ENCODE measurements around the gene NFIA. TPM values are rescaled to one million over a fixed set of nuclear protein-coding genes. Genes with fewer than 3 reads are reported as not detected.

The NFIA gene
- total and polyA plus RNA-seq, 9 of the 15 experiments (the other 6 are each of a cell fraction or from before 2014, with no cell fraction given) = 5.3 to 24.9 (median 9.8) TPM

- no peak overlapping the region for H3K27ac ChIP-seq (ENCODE audit: extremely low read depth, low read depth, low read length)
- no peak overlapping the region for H3K4me2 ChIP-seq (ENCODE audit: insufficient read depth, low read length)
- no peaks in the 10 kb centered on the region for H3K36me3 ChIP-seq (ENCODE audit: control insufficient read depth, insufficient read depth, low read length)
- CTCF ChIA-PET (ENCODE audit: low intra/inter-chr PET ratio) = no interaction called here
- no peaks in the 10 kb centered on the region for H3K9me3 ChIP-seq (replicated peaks; ENCODE audit: control insufficient read depth, insufficient read depth, low read depth, low read length)
- H3K27me3 ChIP-seq (ENCODE audit: control insufficient read depth in 2 of 2, insufficient read depth in 2 of 2, low read length in 2 of 2) = no peaks in the 10 kb centered on the region
- H3K4me1 ChIP-seq (replicated peaks in 1 of 2; ENCODE audit: control insufficient read depth in 2 of 2, insufficient read depth in 2 of 2, low read length in 2 of 2) = peaks cover 6 to 28% of the 10 kb centered on the region in 2 experiments
- no peaks in the 10 kb centered on the region for H3K9me1 ChIP-seq (ENCODE audit: control insufficient read depth, insufficient read depth, low read length)
- ATAC-seq (no peak), FAIRE-seq (no peak), DNase-seq (ENCODE audit: extremely low read depth in 1 of 4, low spot score in 3 of 4) (no peak)
- TF ChIP-seq ZNF41 (CRISPR knock-in tag; conservative IDR thresholded peaks at IDR 0.05) (no peak), NCOR1 (IDR thresholded peaks at IDR 0.05) (no peak), NONO (IDR thresholded peaks at IDR 0.05; ENCODE audit: low read depth in 2 of 2, low read length in 1 of 2) (no peak), ZNF785 (CRISPR knock-in tag; IDR thresholded peaks at IDR 0.05) (no peak), YY1 (IDR thresholded peaks at IDR 0.05; ENCODE audit: borderline replicate concordance in 1 of 3, control insufficient read depth in 1 of 3, extremely low read depth in 1 of 3, insufficient read depth in 3 of 3, insufficient read length in 1 of 3, insufficient replicate concordance in 2 of 3, low read depth in 1 of 3, low read length in 2 of 3) (no peak), ZNF445 (CRISPR knock-in tag; IDR thresholded peaks at IDR 0.05; ENCODE audit: low read depth) (no peak), SETDB1 (IDR thresholded peaks at IDR 0.05; ENCODE audit: low read length) (no peak), ZNF398 (CRISPR knock-in tag; IDR thresholded peaks at IDR 0.05) (no peak), ELF4 (CRISPR knock-in tag; IDR thresholded peaks at IDR 0.05) (no peak), ZNF121 (CRISPR knock-in tag; conservative IDR thresholded peaks at IDR 0.05) (no peak), PML (IDR thresholded peaks at IDR 0.05; ENCODE audit: low read length) (no peak), ZNF263 (CRISPR knock-in tag; IDR thresholded peaks at IDR 0.05; ENCODE audit: borderline replicate concordance) (no peak), PKNOX1 (IDR thresholded peaks at IDR 0.05) (no peak), KDM4B (IDR thresholded peaks at IDR 0.05; ENCODE audit: borderline replicate concordance in 2 of 2, low read depth in 1 of 2) (no peak), CBFA2T3 (IDR thresholded peaks at IDR 0.05) (no peak)
- no peak overlapping the region for H3K4me3 ChIP-seq
- intact Hi-C loops (cut with micrococcal nuclease) (no loop called here), in situ Hi-C loops (cut with MboI) (no loop called here)
- no peak overlapping the region for H2AFZ ChIP-seq (ENCODE audit: low read depth, low read length)
- WGBS (ENCODE audit: insufficient coverage, low coverage, missing lambda C conversion rate) = 91% methylated on average over 7 of the region's 7 CpGs
- no peak overlapping the region for H3K9ac ChIP-seq (ENCODE audit: insufficient read depth in 1 of 2, low read depth in 2 of 2, low read length in 2 of 2)
- no TSS peak for BruUV-seq (replicated peaks)
- peaks cover 78% of the 10 kb centered on the region for H3K79me2 ChIP-seq (ENCODE audit: control insufficient read depth, insufficient read depth, low read length)
- POLR2A ChIA-PET = interaction anchor here (1.0 to 1.6 kb wide), 2 partner anchors 23 to 253 kb away, joined by 3 to 7 read pairs; no protein-coding TSS in a partner anchor
- no peaks in the 10 kb centered on the region for H4K20me1 ChIP-seq (replicated peaks; ENCODE audit: control insufficient read depth, insufficient read depth, low read length)
Measured at GRCh38 chr1:61245696-61246400, 163.5 kb downstream of the NFIA start.
